Stimulated activated CD8-positive, alpha-beta memory T cell treated with anti-CD3 and anti-CD28 coated beads, Interleukin-15, amount 100 ng/mL, for 24 hours (primary cell): ENCODE results near the gene SOHLH1.

Experiments
- DNase-seq: peaks from one replicate; pipeline ENCODE4 v3.0.0-alpha.2; 2020; ENCODE audit warnings: low read depth

SOHLH1 gene

GRCh38 chr9:135729480-135729879 is 30.2 kb upstream of the SOHLH1 start:
- DNase-seq, result no peak

DNA sequence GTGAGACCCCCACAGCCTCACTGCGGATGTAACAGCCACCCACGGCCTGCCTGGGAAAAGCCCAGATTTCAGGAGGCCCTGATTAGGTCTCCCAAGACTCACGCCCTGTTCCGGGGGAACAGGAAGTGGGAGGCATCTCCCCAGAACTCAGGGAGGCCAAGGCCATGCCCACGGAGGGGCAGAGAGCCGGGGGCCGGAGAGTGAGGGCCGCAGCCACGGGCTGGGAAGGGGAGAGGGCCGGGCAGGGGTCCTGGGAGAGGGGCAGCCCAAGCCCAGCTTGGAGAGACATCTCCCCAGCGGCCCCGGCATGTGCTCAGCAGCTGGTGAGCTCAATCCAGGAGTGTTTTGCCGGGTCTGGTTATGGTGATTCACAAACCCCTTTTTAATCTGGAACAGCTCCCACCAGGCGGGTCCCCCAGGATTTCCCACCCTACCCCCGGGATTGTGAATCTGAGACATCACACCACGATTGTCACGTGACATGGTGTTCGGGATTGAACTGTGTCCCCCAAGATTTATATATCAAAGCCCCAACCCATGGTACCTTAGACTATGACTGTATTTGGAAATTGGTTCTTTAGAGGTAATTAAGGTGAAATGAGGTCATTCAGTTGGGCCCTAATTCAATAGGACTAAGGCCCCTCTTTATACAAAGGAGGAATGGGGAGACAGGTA is 29.3 kb upstream of the SOHLH1 start:
- no peak for DNase-seq

GRCh38 chr9:135727257-135727875 is 28.1 kb upstream of the SOHLH1 start:
- DNase-seq, result no peak

- DNase-seq, result no peak
These were observed 27.0 kb upstream of the SOHLH1 start for GRCh38 chr9:135726138-135726853.

GRCh38 chr9:135724186-135724787 is 25.0 kb upstream of the SOHLH1 start:
- DNase-seq, result no peak

DNA sequence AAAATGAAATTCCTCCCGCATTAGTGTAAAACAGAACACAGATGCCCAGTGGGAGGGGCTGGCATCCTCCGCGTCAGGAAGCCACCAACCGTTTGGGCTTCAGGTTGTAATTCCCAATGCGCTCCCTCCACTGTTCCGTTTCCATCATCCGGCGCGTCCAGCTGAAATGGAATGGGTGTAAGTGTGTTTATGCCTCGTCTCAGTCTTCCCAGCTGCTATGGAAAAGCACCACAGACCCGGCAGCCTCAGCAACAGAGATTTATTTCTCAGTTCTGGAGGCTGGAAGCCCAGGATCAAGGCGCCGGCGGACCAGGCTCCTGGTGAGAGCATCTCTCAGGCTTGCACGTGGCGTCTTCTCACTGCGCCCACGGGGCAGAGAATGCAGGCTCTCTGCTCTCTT is 23.1 kb upstream of the SOHLH1 start:
- no peak for DNase-seq

- no peak for DNase-seq
These were observed 20.2 kb upstream of the SOHLH1 start for GRCh38 chr9:135719472-135719871.

GRCh38 chr9:135718616-135719015 is 19.3 kb upstream of the SOHLH1 start:
- no peak for DNase-seq

GRCh38 chr9:135717410-135717809 is 18.1 kb upstream of the SOHLH1 start:
- no peak for DNase-seq

GRCh38 chr9:135716045-135716444 is 16.8 kb upstream of the SOHLH1 start:
- DNase-seq, result no peak

DNA sequence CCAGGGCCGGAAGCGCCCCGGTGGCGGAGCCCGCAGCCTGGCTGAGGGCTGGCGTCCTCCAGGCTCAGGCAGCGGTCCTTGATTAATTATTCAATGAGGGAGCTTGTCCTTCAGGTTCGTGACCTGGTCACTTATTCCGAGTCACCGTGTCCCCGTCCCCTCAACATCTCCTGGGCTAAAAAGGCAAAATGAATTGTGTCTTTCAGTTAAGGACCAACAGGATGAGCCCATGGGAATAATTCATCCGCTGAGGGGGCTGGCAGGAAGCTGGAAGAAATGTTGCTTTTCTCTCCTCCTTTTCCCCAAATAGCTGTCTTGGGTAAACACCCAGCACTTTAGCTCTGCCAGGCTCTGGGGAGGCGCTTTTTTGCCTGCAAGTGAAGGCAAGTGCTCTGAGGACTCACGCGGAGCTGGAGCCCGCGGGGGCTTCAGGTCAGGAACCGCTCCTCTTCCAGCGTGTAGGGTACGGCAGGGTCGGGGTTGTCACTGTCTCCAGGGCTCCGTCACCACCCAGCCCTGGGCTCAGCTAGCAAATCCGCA is 15.8 kb upstream of the SOHLH1 start:
- no peak for DNase-seq

DNA sequence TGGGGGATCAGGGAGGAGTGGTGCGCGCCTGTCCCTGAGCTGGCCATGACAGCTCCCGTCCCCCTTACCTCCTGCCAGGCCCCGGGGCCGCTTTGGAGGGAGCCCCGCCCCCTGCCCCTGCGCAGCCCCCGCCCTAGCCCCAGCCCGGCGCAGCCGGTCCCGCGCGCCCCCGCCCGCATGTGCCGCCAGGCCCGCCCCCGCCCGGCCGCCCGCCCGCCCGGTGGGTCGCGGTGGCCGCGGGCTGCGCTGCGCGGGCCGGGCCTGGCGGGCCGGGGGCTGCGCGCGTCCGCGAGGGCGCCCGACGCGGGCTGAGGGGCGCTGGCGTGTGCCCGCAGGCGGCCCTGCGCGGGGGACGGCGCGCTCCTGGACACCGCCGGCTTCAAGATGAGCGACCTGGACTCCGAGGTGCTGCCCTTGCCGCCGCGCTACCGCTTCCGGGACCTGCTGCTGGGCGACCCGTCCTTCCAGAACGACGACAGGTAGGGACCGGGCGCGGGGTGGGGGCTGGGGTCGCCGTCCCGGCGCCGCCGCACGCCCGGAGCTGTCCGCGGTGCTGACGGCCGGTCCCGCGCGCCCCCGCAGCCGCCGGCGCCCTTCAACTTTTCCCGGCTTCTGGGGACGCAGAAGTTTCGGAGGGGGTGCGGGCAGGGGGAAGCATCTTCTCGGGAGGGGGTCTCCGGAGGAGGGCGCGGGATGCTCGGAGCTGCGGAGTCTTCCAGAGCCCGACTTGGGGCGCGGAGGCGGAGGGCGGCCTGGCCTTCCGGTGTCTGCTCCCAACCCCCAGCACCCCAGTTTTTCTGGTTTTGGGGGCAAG is 15.2 kb upstream of the SOHLH1 start:
- no peak for DNase-seq

DNA sequence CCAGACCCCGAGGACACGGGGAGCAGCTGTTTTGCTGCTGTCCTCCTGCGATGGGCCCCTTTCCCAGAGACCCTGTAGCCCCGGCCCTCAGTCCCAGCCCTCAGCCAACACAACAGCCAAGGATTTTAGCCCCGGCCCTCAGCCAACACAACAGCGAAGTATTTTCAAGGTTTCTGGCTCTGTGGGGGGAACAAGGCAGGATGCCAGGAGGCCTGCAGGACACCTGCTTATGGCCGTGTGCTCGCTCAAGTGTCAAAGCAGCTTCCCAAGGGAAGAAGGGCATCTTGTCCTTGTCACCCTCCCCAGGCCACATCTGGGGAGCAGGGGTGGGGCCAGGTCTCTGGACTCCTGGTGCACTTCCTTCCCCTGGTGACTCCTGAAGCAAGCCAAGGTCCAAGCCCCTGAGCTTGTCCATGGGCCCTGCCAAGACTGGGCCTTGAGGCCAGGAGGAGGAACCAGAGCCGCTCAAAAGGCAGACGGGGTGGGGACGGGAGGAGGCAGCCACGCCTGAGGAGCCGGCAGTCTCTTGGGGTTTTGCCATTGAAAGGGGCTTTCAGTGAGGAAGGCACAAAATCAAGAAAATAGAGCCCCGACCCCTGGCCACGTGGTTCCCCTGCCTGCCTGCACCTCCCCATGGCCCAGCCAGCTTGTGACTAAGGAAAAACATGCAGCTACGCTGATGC is 13.5 kb upstream of the SOHLH1 start:
- no peak for DNase-seq

DNA sequence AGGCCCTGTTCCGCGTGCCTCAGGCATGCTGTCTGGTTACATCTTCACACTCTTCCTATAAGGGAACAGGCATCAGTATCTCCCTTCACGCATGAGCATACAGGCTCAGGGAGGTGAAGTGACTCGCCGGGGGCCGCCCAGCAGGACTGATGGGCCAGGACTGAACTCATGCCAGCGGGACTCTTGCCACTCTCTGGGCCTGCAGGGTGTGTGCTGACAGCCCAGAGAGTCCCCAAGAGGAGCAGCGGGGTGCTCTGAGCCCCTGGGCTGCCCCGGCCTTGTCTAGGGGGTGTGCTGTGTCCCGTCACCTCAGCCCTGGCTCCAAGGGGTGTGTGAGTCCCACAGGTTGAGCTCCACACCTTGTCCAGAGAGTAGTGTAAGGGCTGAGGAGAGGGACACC is 12.6 kb upstream of the SOHLH1 start:
- no peak for DNase-seq

DNA sequence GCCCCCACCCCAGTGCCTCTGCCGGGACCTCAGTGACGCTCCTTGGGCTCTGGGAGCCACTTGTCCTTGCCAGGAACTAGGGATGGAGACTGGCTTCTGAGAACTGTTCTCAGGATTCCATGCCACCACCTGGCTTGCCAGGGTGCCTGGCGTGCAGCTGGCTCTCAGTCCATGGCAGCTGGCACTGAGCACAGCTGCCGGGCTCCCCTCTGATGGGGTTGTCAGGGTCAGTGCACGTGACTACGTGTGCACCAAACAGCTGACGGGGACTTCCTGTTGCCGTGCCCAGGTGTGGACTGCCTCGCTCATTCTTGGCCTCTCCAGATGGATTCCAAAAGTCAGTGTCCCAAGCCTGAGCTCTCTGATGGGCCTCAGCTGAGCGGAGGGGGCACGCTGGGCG is 12.1 kb upstream of the SOHLH1 start:
- DNase-seq, result no peak

- DNase-seq, result no peak
These were observed 8.9 kb upstream of the SOHLH1 start for GRCh38 chr9:135708164-135708563.

DNA sequence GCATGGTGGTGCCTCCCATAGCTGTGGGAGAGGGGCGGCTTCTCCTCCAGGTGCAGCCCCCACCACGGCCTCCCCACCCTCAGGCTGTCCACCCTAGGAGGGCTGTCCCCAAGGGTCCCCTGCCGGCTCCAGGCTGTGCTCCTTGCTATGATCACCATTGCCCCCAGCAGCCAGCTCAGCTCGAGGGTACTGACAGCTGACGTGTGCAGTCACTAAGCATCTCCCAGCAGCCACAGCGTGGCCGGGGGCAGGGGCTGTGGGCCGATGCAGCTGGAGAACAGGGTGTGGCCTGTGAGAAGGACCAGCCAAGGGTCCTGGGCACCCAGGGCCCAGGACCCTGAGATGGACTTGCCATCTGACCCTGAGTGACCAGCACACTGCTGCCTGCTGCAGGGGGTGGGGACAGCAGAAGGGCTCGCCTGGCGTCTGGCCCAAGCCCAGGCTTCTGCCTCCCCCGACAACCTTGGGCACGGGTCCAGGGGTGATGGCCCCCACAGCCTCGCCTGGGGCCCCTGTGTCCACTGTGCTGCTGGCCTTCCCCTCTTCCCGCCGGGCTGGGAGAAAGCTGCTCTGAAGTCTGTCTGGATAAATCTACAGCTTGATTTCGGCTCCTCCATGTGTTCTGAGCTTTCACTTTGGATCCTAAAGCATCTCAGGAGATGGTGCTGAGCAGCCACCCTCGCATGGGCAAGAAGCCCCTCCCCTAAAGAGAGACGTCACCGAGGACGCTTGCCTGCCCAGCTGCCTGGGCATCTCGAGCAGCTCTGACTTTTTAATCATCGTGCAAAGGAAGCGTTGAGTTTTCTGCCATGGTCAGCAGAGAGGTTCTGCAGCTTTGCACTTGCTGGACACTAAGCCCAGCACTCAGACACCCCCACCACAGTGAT is 8.2 kb upstream of the SOHLH1 start:
- no peak for DNase-seq

DNA sequence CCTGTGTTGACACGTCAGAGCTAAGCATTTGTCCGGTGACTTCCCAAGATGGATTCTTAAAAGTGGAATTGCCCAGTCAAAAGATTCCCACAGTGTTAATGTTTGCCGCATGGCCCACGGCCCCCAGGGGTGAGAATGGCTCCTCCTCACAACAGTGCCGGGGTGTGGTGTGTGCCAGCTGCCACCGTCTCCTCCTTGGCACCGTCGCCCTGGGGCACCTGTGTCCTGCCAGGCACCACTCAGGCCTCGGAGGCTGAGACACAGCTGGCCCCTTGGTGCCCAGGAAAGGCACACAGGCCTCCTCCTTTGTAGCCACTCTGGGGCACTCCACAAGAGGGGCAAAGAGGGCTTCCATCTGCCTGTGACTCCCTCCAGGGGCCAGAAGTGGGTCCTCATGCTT is 7.0 kb upstream of the SOHLH1 start:
- no peak for DNase-seq

DNA sequence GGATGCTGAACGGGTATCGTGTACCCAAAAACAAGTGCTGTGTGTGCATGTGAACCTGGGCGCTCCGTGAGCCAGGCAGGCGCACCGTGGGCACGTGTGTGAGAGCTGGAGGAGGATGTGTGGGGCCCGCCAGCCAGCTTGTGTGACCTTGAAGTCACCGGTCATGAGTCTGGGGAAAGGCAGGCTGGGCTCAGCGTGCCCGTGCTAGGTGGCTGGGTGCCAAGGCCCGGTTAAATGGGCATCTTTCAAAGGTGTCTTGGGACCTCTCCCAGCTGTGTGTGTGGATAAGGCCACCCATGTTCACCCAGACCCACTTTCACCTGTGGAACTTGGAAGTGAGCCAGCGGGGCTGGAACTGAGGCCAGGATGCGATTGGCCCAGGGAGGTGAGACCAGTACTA is 6.1 kb upstream of the SOHLH1 start:
- no peak for DNase-seq

- DNase-seq, result no peak
These were observed 5.2 kb upstream of the SOHLH1 start for GRCh38 chr9:135704483-135704882.
